Raji (cell line): Measurements from ENCODE around the gene GPR171.

Experiments used
- POLR2A ChIP-seq: IDR thresholded peaks from 2 replicates; pipeline ENCODE4 v1.6.1; 2011; ENCODE audit warnings: low read depth, low read length, control low read depth; ENCODE audit not compliant: insufficient read depth

Gene GPR171

DNA sequence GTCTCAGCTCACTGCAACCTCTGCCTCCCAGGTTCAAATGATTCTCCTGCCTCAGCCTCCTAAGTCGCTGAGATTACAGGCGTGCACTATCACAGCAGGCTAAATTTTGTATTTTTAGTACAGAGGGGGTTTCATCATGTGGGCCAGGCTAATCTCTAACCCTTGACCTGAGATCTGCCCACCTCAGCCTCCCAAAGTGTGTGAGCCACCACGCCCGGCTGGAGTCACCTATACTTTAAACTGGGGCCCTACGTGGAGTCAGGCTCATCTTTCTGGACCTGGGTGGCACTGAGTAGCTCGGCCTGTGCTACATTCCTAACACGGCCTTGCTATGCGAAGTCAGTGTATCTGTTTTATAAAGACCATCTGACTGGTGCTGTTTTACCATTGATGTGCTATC is 5.8 kb downstream of the GPR171 start:
- no peak for TF ChIP-seq POLR2A

GRCh38 chr3:151196434-151196833 is 6.6 kb downstream of the GPR171 start:
- no peak for TF ChIP-seq POLR2A

DNA sequence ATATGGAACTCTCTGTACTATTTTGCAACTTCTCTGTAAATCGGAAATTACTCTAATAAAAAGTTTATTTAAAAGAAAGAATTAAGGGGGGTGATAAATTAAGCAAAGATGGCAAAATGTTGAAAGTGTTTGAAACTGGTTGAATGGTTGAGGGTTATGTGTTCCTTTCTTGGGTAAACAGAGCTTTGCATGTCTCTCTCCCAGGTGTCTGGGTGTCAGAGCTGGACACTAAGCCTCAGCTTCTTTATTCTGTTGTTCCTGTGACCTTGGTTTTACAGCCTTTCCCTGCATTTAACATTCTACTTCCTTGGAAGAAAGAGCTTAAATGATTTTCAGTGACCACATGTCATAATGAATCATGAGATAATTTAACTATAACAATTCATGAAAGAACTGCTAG is 7.2 kb downstream of the GPR171 start:
- no peak for TF ChIP-seq POLR2A

- no peak for TF ChIP-seq POLR2A
Measured at GRCh38 chr3:151192545-151192944, 10.5 kb downstream of the GPR171 start.

DNA sequence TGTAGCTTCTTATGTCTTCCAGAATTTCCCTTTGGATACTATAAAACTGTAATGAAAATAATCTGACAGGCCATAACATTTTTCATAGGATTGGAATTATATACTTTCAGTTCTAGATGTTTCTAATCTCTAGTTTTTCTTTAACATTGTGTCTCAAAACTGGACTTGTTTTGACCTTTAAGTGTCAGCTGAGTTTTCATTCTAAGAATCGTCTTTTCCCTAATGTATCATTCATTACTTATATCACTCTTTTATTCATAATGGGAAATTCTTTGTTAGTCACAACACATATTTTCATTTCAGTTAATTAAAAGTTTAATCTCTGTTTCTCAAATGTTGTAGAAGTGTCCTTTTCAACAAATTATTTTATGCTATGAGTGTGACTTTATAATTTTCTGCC is 11.9 kb downstream of the GPR171 start:
- TF ChIP-seq POLR2A: no peak

GRCh38 chr3:151183265-151183671 is 19.7 kb downstream of the GPR171 start:
- TF ChIP-seq POLR2A: no peak

GRCh38 chr3:151182349-151183079 is 20.5 kb downstream of the GPR171 start:
- TF ChIP-seq POLR2A: no peak

- TF ChIP-seq POLR2A: no peak
Measured at GRCh38 chr3:151178208-151178845, 24.7 kb downstream of the GPR171 start.

- TF ChIP-seq POLR2A: no peak
Measured at GRCh38 chr3:151175952-151176351, 27.1 kb downstream of the GPR171 start.

- TF ChIP-seq POLR2A: no peak
Measured at GRCh38 chr3:151174351-151174750, 28.7 kb downstream of the GPR171 start.

- no peak for TF ChIP-seq POLR2A
Measured at GRCh38 chr3:151171145-151171757, 31.8 kb downstream of the GPR171 start.

GRCh38 chr3:151169262-151169947 is 33.6 kb downstream of the GPR171 start:
- no peak for TF ChIP-seq POLR2A

DNA sequence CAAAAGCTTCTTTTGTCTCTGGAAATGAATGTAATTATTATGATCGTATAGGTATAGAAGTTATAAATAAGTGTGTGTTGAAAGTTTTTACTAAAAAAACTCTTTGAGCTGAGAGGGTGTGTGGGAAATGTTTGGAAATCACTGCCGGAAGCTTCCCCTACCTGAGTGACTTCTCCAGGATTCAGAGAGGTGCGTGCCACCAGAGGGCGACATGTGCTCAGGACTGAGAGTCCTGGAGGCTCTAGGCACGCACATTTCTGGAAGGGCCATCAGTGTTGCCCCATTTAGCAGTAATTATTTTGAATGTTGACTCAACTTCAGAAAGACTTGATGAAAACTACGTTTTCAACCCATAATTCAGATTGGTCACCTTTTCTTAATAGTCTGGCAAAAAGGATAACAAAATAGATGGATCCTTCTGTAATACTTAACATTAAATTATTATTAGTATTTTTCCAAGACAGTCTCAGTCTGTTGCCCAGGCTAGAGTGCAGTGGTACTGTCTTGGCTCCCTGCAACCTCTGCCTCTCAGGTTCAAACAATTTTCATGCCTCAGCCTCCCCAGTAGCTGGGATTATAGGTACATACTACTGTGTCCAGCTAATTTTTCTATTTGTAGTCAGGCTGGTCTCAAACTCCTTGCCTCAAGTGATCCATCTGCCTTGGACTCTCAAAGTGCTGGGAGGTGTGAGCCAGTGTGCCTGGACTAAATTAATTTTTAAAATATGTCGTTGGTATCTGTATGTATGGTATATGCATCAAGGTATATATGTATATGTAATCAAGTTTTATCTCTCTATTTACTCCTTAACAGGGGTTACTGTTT is 34.5 kb downstream of the GPR171 start:
- no peak for TF ChIP-seq POLR2A

DNA sequence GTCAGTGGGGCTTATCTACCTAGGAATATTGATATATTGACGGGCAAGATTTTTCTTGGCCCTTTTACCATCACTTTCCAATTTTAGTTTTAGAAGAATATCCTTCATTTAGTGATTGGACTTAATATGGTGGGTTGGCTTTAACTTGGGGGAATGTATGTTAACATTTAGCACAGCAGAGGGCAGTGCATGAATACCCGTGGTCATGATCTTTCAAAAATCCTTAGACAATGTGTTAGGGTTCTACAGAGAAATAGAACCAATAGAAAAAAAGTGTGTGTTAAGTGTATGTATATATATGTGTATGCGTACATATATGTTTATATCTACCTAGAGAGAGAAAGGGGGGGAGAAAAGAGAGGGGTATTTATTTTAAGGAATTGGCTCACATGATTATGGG is 36.9 kb downstream of the GPR171 start:
- no peak for TF ChIP-seq POLR2A

DNA sequence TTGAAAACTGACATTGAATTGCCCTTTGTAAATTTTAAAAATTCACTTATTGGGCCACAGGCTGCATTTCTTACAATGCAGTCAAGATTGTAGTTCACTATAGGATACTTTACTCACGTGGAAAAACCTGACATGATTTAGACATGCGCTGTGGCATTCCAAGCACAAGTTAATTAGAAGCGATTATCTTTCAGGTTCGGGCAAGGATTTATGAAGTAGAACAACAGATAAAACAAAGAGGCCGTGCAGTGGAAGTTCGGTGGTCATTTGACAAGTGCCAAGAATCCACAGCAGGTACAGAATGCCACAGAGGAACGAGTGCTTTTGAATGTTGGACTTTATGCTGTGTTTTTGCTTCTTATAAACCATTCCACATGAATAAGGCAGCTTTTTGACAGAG is 37.8 kb downstream of the GPR171 start:
- no peak for TF ChIP-seq POLR2A
